Stimulated activated CD8-positive, alpha-beta memory T cell treated with anti-CD3 and anti-CD28 coated beads, Interleukin-7, amount 100 ng/mL, for 1 hour (primary cell): ENCODE measurements around the gene ZCCHC14.

Experiments used
- DNase-seq, 2 donors: peaks; one replicate each; pipeline ENCODE4 v3.0.0-alpha.2; 2020; ENCODE audit warnings: low read depth in 2 of 2

The ZCCHC14 gene

GRCh38 chr16:87361916-87362619, 130.8 kb downstream of the ZCCHC14 start:
- no peak for DNase-seq

GRCh38 chr16:87360862-87361610, 131.8 kb downstream of the ZCCHC14 start:
- DNase-seq, result no peak

GRCh38 chr16:87359121-87359520, 133.7 kb downstream of the ZCCHC14 start:
- no peak for DNase-seq

- no peak for DNase-seq
Observed at GRCh38 chr16:87358696-87359095, 134.1 kb downstream of the ZCCHC14 start.

- DNase-seq, result no peak
Observed at GRCh38 chr16:87358250-87358649, 134.6 kb downstream of the ZCCHC14 start.

GRCh38 chr16:87356491-87356853, 136.4 kb downstream of the ZCCHC14 start:
- DNase-seq, result no peak
